ENCODE measurements around the gene CDC42SE2. TPM values are rescaled to one million over a fixed set of nuclear protein-coding genes. Genes with fewer than 3 reads are reported as not detected.
"Not testable (repeated sequence)": the region's sequence is repeated elsewhere in the genome, so short reads cannot be mapped to it uniquely, and the experiment has no call there.

Gene CDC42SE2
- polyA plus RNA-seq, 1 experiment = 6.7 TPM

GRCh38 chr5:131324303-131324702, 60.5 kb downstream of the CDC42SE2 start:
- no peak for DNase-seq (ENCODE audit: low read depth)
- TF ChIP-seq CTCF (IDR thresholded peaks at IDR 0.05; ENCODE audit: insufficient read depth, low read depth, low read length) = no peak
- Histone ChIP-seq H3K27me3 (ENCODE audit: control insufficient read depth, insufficient read depth, low read length) (no peaks in the 10 kb centered on the region), H3K36me3 (ENCODE audit: control insufficient read depth, insufficient read depth, low read length) (no peaks in the 10 kb centered on the region), H3K4me3 (ENCODE audit: low read depth, low read length) (no peak overlapping the region)
- ChIA-PET CTCF (no interaction called here), POLR2A (no interaction called here)

GRCh38 chr5:131328536-131329285, 64.9 kb downstream of the CDC42SE2 start:
- ChIA-PET POLR2A (no interaction called here), CTCF (no interaction called here)
- no peak for DNase-seq (ENCODE audit: low read depth)
- Histone ChIP-seq H3K27me3 (ENCODE audit: control insufficient read depth, insufficient read depth, low read length) (no peaks in the 10 kb centered on the region), H3K4me3 (ENCODE audit: low read depth, low read length) (no peak overlapping the region), H3K36me3 (ENCODE audit: control insufficient read depth, insufficient read depth, low read length) (no peaks in the 10 kb centered on the region)
- TF ChIP-seq CTCF (IDR thresholded peaks at IDR 0.05; ENCODE audit: insufficient read depth, low read depth, low read length) = no peak

GRCh38 chr5:131329286-131329560, 65.4 kb downstream of the CDC42SE2 start:
- H3K4me3 ChIP-seq (ENCODE audit: low read depth, low read length) = no peak overlapping the region
- ChIA-PET CTCF (interaction anchor here (1.1 kb wide), 1 partner anchor 23 kb away, joined by 3 read pairs; no protein-coding TSS in a partner anchor), POLR2A (no interaction called here)
- no peaks in the 10 kb centered on the region for H3K36me3 ChIP-seq (ENCODE audit: control insufficient read depth, insufficient read depth, low read length)
- no peak for TF ChIP-seq CTCF (IDR thresholded peaks at IDR 0.05; ENCODE audit: insufficient read depth, low read depth, low read length)
- H3K27me3 ChIP-seq (ENCODE audit: control insufficient read depth, insufficient read depth, low read length) = no peaks in the 10 kb centered on the region
- no peak for DNase-seq (ENCODE audit: low read depth)

GRCh38 chr5:131330031-131330430, 66.2 kb downstream of the CDC42SE2 start:
- no peak for DNase-seq (ENCODE audit: low read depth)
- H3K4me3 ChIP-seq (ENCODE audit: low read depth, low read length) = no peak overlapping the region
- POLR2A ChIA-PET = no interaction called here
- no peaks in the 10 kb centered on the region for H3K27me3 ChIP-seq (ENCODE audit: control insufficient read depth, insufficient read depth, low read length)
- CTCF ChIA-PET = interaction anchor here (0.8 to 1.1 kb wide), 2 partner anchors 15 to 22 kb away, joined by 3 read pairs; no protein-coding TSS in a partner anchor
- TF ChIP-seq CTCF (IDR thresholded peaks at IDR 0.05; ENCODE audit: insufficient read depth, low read depth, low read length) = no peak
- H3K36me3 ChIP-seq (ENCODE audit: control insufficient read depth, insufficient read depth, low read length) = no peaks in the 10 kb centered on the region

GRCh38 chr5:131335756-131336155, 71.9 kb downstream of the CDC42SE2 start:
- not testable (repeated sequence) for DNase-seq (ENCODE audit: low read depth)

GRCh38 chr5:131336801-131337200, 72.9 kb downstream of the CDC42SE2 start:
- DNase-seq (ENCODE audit: low read depth); H3K4me3 ChIP-seq (ENCODE audit: low read depth, low read length); H3K36me3 ChIP-seq (ENCODE audit: control insufficient read depth, insufficient read depth, low read length); POLR2A ChIA-PET; H3K27me3 ChIP-seq (ENCODE audit: control insufficient read depth, insufficient read depth, low read length); CTCF ChIA-PET: not testable (repeated sequence)

More at GRCh38 chr5:131335756-131336155, 71.9 kb downstream of the CDC42SE2 start:
- H3K27me3 ChIP-seq (ENCODE audit: control insufficient read depth, insufficient read depth, low read length); POLR2A ChIA-PET; CTCF ChIA-PET; H3K36me3 ChIP-seq (ENCODE audit: control insufficient read depth, insufficient read depth, low read length); H3K4me3 ChIP-seq (ENCODE audit: low read depth, low read length): not testable (repeated sequence)

GRCh38 chr5:131337240-131338050, 73.6 kb downstream of the CDC42SE2 start:
- POLR2A ChIA-PET; H3K36me3 ChIP-seq (ENCODE audit: control insufficient read depth, insufficient read depth, low read length): not testable (repeated sequence)

More at GRCh38 chr5:131337240-131338050, 73.6 kb downstream of the CDC42SE2 start:
- H3K4me3 ChIP-seq (ENCODE audit: low read depth, low read length); H3K27me3 ChIP-seq (ENCODE audit: control insufficient read depth, insufficient read depth, low read length); CTCF ChIA-PET; DNase-seq (ENCODE audit: low read depth): not testable (repeated sequence)

Measured in BJ (cell line).